Activated naive CD4-positive, alpha-beta T cell treated with anti-CD3 and anti-CD28 coated beads, Interleukin-2, amount 50 U/mL, for 72 hours (primary cell): ENCODE results near the gene GSTO2. TPM values are rescaled to one million over a fixed set of nuclear protein-coding genes. Genes with fewer than 3 reads are reported as not detected.
"Not testable (repeated sequence)": the region's sequence is repeated elsewhere in the genome, so short reads cannot be mapped to it uniquely, and the experiment has no call there.

Experiments used
- ATAC-seq, 2 donors: fragments of 150-1000 bp; cut with Tn5 transposase; 2 replicates each; pipeline ENCODE4 v1.10.0; 2021; ENCODE audit warnings: mild to moderate bottlenecking in 2 of 2, moderate library complexity in 2 of 2
- DNase-seq, 2 donors: peaks; one replicate each; pipeline ENCODE4 v3.0.0; 2021 to 2022; ENCODE audit warnings: low spot score in 2 of 2
- H3K27ac Mint-ChIP-seq, 2 donors: one replicate each; pipeline ENCODE4 v1.8.0; 2022; ENCODE audit warnings: mild to moderate bottlenecking in 2 of 2, mixed read lengths in 2 of 2
- H3K36me3 Mint-ChIP-seq, 2 donors: one replicate each; pipeline ENCODE4 v1.8.0; 2022; ENCODE audit warnings: mixed read lengths in 2 of 2
- H3K9me3 Mint-ChIP-seq, 2 donors: one replicate each; pipeline ENCODE4 v1.8.0; 2022; ENCODE audit warnings: mixed read lengths in 2 of 2
- total RNA-seq, 2 donors: library from RNA; stranded (reverse); gene quantifications; one replicate each; pipeline ENCODE4 v1.2.3, GENCODE V29; 2022

The GSTO2 gene
- total RNA-seq, result 1 to 10 TPM; 1.4 to 1.6 TPM

DNA sequence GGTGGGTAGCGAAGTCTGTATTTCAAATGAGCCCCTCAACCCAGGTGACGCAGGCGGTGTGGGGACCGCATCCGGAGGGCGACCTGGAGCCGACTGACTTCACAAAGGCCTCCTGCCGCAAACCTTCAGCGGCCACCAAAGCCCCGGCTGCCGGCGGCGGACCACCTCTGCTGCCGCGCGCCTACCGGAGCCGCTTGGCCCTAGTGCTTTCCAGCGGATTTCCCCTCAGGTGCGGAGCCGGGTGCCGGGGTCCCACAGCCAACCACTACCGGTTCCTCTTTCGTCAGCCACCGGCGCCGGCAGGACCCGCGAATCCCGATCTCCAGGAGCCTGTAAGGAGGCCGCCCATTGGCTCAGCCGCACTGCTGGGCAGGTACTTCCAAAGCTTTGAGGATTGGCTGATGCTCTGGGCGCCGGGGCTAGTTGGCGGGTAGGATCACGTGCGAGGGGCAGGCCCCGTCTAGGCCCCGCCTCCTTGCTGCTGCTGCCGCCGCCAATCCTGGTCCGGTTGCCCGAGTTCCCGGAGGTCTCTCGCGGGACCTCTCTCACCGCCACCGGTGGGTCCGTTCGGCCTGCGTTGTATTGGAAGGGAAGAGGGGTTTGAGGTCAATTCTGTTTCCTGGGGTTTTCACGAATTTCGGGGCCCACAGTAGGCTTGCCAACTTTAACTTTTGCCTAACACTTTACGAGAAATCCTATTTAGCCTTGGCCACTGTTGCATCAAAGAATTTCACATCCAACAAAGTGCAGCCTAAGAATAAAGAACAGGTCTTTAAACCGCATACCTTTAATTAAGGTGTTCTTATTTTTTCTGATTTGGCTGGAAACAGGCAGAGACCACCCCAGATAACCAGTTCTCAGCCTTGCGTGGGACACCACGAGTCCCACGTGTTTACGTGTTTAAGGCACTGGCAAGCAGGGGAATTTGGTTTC lies at the start of gene GSTO2:
Gene GSTO2, plus strand, starts transcription at position 472 of the 933 bp plus-strand sequence. CDS start 5,732 bp downstream, outside the sequence.
- no peaks in the 10 kb centered on the region for H3K9me3 Mint-ChIP-seq
- ATAC-seq (peak; percentile 84 to 95), DNase-seq (peak; percentile 96 to 99)
- H3K27ac Mint-ChIP-seq, result peak within 1 kb of the TSS; percentile 91 to 99
- H3K36me3 Mint-ChIP-seq, result peaks cover 19 to 38% of the 10 kb centered on the region in 2 donors

DNA sequence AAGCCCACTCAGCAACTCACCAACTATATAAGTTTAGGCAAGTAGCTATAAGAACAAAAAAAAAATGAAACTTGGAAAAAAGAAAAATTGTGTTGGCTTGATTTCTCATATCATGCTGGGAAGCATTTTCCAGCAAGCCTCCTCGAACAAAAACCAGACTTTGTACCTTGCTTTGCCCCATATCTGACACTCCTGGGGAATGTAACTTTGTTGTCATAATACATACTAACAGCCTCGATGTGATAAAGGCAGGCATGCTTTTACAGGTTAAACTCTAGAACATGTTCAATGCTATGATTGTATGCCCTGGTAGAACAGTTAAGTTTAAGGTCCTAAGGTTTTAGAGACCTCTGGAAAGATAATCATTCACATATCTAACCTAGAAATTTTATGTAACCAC lies 48.5 kb upstream of the GSTO2 start:
- H3K9me3 Mint-ChIP-seq, result no peaks in the 10 kb centered on the region

DNA sequence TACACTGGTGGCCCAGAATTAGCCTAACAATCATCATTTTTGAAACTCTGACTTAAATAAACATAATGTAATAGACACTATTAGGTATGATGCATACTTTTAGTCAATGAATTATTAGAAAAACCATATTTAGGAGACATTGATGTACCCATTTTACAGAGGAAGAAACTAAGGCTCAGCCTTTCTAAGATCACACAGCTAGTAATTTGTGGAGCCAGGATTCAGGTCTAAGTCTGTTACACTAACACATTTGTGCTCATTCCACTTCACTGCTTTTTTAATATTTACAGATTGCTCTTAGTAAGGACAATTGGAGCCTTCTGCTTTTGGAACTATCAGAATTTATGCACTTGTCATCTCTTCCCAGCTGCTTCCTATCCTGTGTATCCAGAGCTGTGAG lies 45.7 kb upstream of the GSTO2 start:
- no peak for DNase-seq
- no peaks in the 10 kb centered on the region for H3K9me3 Mint-ChIP-seq
- H3K27ac Mint-ChIP-seq, result no peak overlapping the region
- ATAC-seq, result no peak
- H3K36me3 Mint-ChIP-seq, result no peaks in the 10 kb centered on the region

More for the DNA sequence above, 48.5 kb upstream of the GSTO2 start:
- H3K36me3 Mint-ChIP-seq, result no peaks in the 10 kb centered on the region
- ATAC-seq (no peak), DNase-seq (no peak)
- H3K27ac Mint-ChIP-seq, result peak overlapping the region in 1 of 2 donors; percentile 76

DNA sequence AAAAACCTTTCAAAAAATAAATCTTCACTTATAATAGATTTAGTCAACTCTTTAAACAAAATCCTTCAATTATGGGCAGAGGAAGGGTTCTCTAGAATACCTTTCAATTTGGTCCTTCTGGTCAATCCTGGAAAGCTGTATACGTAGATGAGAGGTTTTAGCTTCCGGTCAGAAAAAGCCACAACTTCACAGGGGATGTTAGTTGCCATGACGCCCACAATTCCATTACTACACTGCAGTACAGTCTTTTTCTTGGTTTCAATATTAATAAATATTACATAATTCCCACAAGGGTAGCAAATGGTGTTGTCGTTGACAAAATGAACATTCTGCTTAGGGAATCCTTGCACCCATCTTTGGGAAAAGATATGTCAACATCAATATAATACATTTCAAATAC lies 38.5 kb upstream of the GSTO2 start:
- no peak for ATAC-seq
- Mint-ChIP-seq H3K36me3 (no peaks in the 10 kb centered on the region), H3K27ac (no peak overlapping the region), H3K9me3 (no peaks in the 10 kb centered on the region)
- no peak for DNase-seq

DNA sequence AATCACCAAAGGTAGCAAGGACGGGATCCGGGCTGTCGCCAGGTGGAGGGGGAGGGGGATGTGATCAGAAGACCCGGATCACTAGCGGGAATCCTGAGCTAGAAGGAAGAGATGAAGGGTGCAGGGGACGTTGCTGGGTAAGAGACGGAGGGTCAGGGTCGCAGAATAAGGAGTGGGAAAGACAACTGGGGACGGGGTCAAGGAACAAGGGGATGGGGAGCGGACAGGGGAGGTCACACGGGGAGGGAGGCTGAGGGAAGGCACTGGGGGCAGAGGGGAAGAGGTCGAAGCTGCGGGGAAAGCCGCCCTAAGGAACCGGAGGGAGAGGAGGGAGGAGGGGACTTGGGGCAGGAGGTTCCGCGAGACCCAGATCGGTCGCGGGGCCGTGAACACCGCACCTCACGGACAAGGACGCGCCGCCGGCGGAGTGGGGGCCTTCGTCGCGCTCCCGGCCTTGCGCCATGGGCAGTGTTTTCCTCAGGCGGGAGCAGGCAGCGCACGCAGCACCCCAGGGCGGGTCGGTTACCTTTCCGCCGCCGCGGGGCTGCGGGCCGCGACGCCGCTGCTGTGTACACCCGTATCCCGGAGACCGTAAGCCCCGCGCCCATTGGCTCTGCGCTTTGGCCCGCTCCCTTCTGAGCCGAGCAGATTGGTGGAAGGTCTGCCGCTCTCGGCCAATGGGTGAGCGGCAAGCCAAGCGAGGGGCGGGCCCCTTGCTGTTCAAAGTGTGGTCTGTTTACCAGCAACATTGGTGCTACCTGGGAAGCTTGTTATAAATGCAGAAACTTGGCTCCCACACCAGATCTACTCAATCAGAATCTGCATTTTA lies 37.0 kb upstream of the GSTO2 start, which contains the start of gene CFAP43:
Gene CFAP43, minus strand, starts transcription at position 581 of the 829 bp plus-strand sequence. Its CDS starts 118 bp downstream, at position 463.
- ATAC-seq (peak; percentile 100), DNase-seq (peak; percentile 98 to 99)
- peak within 1 kb of the TSS; percentile 74 to 89 for H3K27ac Mint-ChIP-seq
- peaks cover 0 to 6% of the 10 kb centered on the region in 2 donors for H3K9me3 Mint-ChIP-seq
- H3K36me3 Mint-ChIP-seq, result no peaks in the 10 kb centered on the region

DNA sequence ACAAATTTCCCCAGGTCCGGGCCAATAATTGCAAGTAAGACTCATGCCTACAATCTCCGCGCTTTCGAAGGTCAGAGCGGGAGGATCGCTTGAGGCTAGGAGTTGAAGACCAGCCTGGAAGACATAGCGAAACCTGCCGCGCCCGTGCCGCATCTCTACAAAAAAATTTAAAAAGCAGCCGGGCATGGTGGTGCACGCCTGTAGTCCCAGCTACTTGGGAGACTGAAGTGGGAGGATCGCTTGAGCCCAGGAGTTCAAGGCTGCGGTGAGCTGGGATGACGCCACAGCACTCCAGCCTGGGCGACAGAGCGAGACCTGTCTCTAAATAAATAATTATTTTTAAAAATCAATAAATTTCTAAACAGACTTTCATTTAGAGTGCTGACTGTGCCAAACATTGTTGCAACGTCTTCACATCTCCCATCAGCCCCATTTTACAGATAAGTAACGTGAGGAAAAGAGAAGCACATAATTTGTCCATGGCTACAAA lies 36.3 kb upstream of the GSTO2 start:
- ATAC-seq, result peak; percentile 32 to 37
- Mint-ChIP-seq H3K9me3 (peaks cover 0 to 6% of the 10 kb centered on the region in 2 donors), H3K36me3 (no peaks in the 10 kb centered on the region), H3K27ac (peak overlapping the region in 1 of 2 donors; percentile 89)
- DNase-seq, result no peak

DNA sequence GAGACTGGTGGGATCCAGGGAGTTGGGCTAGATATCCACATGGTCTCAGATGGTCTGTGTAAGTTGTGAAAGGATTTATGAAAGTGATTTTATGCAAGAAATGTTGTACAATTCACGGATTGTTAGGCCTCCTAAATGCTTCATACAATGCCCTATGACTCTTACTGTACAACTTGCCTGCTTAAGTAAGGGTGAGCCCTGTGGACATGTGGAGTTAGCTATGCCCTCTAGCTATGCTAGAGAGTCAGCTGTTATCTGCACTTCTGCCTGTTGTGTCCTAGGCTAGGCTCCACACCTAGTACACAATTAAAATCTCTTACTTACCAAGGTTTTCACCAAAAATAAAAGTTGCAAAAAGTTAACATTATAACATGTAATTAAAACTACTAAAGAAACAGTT lies 35.2 kb upstream of the GSTO2 start:
- H3K27ac Mint-ChIP-seq, result no peak overlapping the region
- peaks cover 0 to 6% of the 10 kb centered on the region in 2 donors for H3K9me3 Mint-ChIP-seq
- ATAC-seq, result no peak
- no peak for DNase-seq
- no peaks in the 10 kb centered on the region for H3K36me3 Mint-ChIP-seq

DNA sequence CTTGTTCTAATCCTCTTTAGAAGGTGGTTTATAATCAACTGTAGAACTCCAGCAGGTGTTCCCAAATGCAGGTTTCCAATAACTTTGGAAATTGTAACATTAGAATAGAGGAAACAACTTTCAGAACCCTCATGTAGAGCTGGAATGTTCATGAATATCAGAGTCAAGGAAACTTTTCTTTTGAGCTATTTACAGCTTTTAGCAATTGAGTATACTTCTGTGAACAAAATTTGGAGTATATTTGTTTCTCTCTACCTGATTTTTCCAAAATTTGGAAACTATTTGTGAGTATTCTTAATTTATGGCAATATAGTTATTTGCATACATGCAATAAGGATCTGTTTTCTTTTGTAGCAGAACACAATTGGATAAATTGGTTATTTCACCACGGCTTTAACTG lies 34.0 kb upstream of the GSTO2 start:
- no peak overlapping the region for H3K27ac Mint-ChIP-seq
- no peak for DNase-seq
- no peak for ATAC-seq
- H3K9me3 Mint-ChIP-seq, result peaks cover 0 to 6% of the 10 kb centered on the region in 2 donors
- no peaks in the 10 kb centered on the region for H3K36me3 Mint-ChIP-seq

DNA sequence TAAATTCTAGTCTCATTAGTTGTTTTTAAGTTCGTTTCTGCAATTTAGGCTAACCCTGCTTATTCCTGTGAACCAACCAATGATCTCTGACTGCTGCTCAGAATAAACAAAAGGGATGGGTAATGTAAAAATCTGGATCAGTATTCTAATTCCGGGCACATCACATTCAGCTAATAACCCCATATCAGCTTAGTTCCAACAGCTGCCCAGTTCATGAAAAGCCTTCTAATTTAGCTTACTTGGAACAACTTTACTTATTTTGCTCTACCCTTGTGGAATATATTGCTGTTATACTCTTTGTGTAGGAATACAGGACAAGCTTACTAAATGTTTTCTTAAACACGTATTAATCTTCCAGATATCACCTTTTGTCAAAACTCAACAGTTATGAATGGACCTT lies 33.2 kb upstream of the GSTO2 start:
- H3K27ac Mint-ChIP-seq, result no peak overlapping the region
- DNase-seq, result no peak
- no peak for ATAC-seq
- no peaks in the 10 kb centered on the region for H3K36me3 Mint-ChIP-seq
- peaks cover 0 to 6% of the 10 kb centered on the region in 2 donors for H3K9me3 Mint-ChIP-seq

DNA sequence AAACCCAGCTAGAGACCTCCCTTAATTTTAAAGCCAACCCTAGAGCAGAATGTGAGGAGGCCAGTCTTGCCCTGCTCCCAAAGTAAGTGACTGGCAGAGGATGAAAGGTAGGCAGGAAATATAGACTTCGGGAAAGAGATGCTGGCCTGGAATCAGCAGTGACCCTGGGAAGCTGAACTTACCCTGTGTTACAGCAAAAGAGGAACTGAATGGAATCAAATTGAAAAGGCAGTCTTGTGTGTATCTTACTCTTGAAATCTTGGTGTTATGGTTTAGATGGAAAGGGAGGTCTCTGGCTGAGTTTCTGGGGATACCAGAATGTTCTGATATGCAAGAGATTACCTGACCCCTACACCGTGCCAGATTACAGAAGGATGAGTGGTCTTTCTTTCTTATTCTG lies 28.9 kb upstream of the GSTO2 start:
- Mint-ChIP-seq H3K9me3 (peaks cover 0 to 6% of the 10 kb centered on the region in 2 donors), H3K36me3 (no peaks in the 10 kb centered on the region), H3K27ac (no peak overlapping the region)
- DNase-seq, result no peak
- ATAC-seq, result no peak

DNA sequence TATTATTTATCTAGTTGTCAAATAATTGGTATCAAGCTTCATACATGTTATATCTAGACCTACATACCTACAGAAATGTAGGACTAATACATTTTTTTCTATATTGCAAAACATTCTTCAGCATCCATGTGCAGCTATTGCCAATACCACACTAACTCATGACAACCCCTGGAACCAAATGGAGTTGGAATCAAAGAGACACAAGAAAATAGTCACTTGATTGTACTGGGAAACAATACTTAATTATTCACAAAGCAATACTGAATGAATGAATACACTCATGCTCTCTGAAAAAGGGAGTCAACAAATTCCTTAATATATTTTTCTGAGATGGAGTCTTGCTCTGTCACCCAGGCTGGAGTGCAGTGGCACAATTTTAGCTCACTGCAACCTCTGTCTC lies 26.4 kb upstream of the GSTO2 start:
- ATAC-seq, result no peak
- H3K9me3 Mint-ChIP-seq, result peaks cover 0 to 4% of the 10 kb centered on the region in 2 donors
- no peaks in the 10 kb centered on the region for H3K36me3 Mint-ChIP-seq

DNA sequence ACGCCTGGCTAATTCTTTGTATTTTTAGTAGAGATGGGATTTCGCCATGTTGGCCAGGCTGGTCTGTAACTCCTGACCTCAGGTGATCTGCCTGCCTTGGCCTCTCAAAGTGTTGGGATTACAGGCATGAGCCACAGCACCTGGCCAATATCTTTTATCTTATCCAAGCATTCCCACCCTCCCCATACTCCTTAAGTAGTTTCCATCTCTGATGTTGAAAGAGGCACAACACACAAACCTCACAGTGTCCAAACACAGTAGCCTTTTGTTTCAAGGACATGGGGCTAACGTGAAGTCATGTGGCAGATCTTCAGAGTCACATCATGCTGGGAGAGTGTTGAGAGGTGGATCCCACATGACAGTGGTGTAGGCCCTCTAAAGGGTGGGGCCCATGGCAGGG lies 26.0 kb upstream of the GSTO2 start:
- not testable (repeated sequence) for H3K27ac Mint-ChIP-seq, H3K9me3 Mint-ChIP-seq, DNase-seq, ATAC-seq, H3K36me3 Mint-ChIP-seq

More for the DNA sequence above, 26.4 kb upstream of the GSTO2 start:
- no peak for DNase-seq
- no peak overlapping the region for H3K27ac Mint-ChIP-seq

DNA sequence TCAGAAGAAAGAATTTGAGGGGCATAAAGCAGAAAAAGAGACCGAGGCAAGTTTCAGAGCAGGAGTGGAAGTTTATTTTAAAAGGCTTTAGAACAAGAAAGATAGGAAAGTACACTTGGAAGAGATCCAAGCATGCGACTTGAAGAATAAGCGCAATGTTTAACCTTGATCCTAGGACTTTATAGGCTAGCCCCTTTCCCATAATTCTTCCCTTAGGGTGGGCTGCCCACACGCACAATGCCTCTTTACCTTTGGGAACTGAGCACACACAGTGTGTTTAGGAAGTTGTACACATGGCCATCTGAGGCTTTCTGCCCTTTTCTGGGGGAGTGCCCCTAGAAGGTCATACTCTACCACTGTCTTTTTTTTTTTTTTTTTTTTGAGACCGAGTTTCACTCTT lies 25.5 kb upstream of the GSTO2 start:
- no peaks in the 10 kb centered on the region for H3K36me3 Mint-ChIP-seq
- H3K27ac Mint-ChIP-seq, result no peak overlapping the region
- peaks cover 0 to 4% of the 10 kb centered on the region in 2 donors for H3K9me3 Mint-ChIP-seq
- ATAC-seq (no peak), DNase-seq (no peak)

DNA sequence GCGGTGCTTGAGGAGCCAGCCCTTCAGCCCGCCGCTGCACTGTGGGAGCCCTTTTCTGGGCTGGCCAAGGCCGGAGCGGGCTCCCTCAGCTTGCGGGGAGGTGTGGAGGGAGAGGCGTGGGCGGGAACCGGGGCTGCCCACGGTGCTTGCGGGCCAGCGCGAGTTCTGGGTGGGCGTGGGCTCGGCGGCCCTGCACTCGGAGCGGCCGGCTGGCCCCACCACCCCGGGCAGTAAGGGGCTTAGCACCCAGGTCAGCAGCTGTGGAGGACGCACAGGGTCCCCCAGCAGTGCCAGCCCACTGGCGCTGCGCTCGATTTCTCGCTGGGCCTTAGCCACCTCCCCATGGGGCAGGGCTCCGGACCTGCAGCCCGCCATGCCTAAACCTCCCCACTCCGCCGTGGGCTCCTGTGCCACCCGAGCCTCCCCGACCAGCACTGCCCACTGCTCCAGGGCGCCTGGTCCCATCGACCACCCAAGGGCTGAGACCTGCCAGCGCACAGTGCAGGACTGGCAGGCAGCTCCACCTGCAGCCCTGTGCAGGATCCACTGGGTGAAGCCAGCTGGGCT lies 23.8 kb upstream of the GSTO2 start:
- ATAC-seq (no peak), DNase-seq (no peak)
- Mint-ChIP-seq H3K27ac (no peak overlapping the region), H3K36me3 (no peaks in the 10 kb centered on the region), H3K9me3 (peaks cover 0 to 4% of the 10 kb centered on the region in 2 donors)

DNA sequence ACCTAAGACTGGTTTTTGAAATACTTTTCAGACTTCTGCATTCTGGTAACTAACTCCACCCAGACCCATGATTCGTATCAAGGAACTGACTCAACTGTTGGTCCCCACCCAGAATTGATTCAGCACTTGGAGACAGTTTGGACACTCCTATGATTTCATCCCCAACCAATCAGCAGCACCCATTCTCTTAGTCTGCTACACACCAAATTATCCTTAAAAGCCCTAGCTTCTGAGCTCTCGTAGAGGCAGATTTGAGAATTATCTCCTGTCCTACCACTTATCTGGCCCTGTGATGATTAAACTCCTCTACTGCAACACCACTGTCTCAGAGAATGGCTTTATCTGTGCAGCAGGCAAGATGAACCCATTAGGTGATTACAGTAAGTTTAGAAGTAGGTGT lies 22.0 kb upstream of the GSTO2 start:
- no peak for DNase-seq
- H3K27ac Mint-ChIP-seq, result peak overlapping the region in 1 of 2 donors; percentile 54

DNA sequence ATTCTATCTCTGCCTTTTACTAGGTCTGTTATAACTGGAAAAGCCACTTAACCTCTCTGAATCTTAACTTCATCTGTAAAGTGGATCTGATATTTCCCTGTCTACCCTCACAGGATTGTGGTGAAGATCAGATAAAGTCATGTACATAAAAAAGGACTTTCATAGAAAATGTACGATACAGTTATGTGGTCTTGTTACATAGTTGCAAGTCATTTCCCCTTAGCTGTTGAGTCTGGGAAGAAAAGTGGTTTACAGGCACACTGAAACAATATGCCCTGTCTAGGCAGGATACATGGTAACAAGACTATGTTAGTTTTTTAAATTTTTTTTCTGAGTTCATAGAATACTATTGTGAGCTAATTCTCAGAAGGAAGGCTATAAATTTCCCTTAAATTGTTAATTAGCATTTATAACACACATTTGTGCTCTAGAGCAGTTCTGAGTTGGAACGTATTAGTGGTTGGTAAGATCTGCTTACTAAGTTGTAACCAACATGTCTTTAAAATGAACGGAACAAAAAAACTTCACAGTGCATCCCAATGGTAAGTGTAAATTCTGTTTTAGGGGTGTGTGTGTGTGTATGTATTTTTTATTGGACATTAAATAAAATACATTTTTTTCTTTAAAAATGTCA lies 21.4 kb upstream of the GSTO2 start:
- DNase-seq (no peak), ATAC-seq (peak; percentile 62 to 64)
- Mint-ChIP-seq H3K27ac (peak overlapping the region in 1 of 2 donors; percentile 54), H3K36me3 (no peaks in the 10 kb centered on the region), H3K9me3 (peaks cover 0 to 4% of the 10 kb centered on the region in 2 donors)

More for the DNA sequence above, 22.0 kb upstream of the GSTO2 start:
- peak; percentile 84 to 94 for ATAC-seq
- H3K36me3 Mint-ChIP-seq, result no peaks in the 10 kb centered on the region
- H3K9me3 Mint-ChIP-seq, result peaks cover 0 to 4% of the 10 kb centered on the region in 2 donors
